Measurements from ENCODE around the gene MBD3.
A peak's percentile ranks its signal among the peaks of the same experiment; 100 is the strongest.

The MBD3 gene

GRCh38 chr19:1568320-1569019 lies 24.2 kb downstream of the MBD3 start, which contains the start of gene MEX3D:
TSS of gene MEX3D (minus strand) at chr19:1568325. CDS start at chr19:1568058, 267 bp downstream.
- Histone ChIP-seq H2AFZ (ENCODE audit: low read length, unreplicated experiment) (no peak within 1 kb of the TSS), H3K27ac (ENCODE audit: low read depth, low read length) (no peak within 1 kb of the TSS), H3K27me3 (ENCODE audit: insufficient read depth, low read length) (no peaks in the 10 kb centered on the region), H3K36me3 (ENCODE audit: insufficient read depth, low read length) (no peaks in the 10 kb centered on the region), H3K4me3 (ENCODE audit: low read depth, low read length) (peak within 1 kb of the TSS; percentile 89), H3K4me1 (ENCODE audit: control insufficient read depth, insufficient read depth, low read length, unreplicated experiment) (peaks cover 8% of the 10 kb centered on the region), H3K79me2 (ENCODE audit: control insufficient read depth, insufficient read depth, low read length, unreplicated experiment) (peaks cover 11% of the 10 kb centered on the region)

DNA sequence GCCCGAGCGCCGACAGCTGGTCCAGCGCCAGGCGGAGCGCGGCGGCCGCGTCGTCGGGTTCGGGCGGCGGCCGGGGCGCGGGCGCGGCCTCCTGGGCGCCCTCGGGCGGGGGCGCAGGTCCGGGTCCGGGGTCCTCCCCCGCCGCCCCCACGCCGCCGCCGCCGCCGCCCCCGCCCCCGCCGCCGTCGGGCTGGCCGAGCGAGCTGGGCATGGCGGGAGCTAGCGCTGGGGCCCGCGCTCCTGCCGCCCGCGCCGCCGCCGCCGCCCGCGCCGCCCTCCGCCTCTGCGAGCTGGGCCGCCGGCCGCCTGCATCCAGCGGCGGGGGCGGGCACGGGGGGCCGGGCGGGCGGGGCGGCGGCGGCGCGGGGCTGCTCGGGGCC lies 24.8 kb downstream of the MBD3 start:
- Histone ChIP-seq H3K27ac (ENCODE audit: low read depth, low read length) (no peak overlapping the region), H3K27me3 (ENCODE audit: insufficient read depth, low read length) (no peaks in the 10 kb centered on the region), H3K4me3 (ENCODE audit: low read depth, low read length) (no peak overlapping the region), H3K4me1 (ENCODE audit: control insufficient read depth, insufficient read depth, low read length, unreplicated experiment) (peaks cover 8% of the 10 kb centered on the region), H3K79me2 (ENCODE audit: control insufficient read depth, insufficient read depth, low read length, unreplicated experiment) (peaks cover 13% of the 10 kb centered on the region), H2AFZ (ENCODE audit: low read length, unreplicated experiment) (no peak overlapping the region), H3K36me3 (ENCODE audit: insufficient read depth, low read length) (no peaks in the 10 kb centered on the region)

- no peaks in the 10 kb centered on the region for H3K27me3 ChIP-seq (ENCODE audit: insufficient read depth, low read length)
- no peaks in the 10 kb centered on the region for H3K36me3 ChIP-seq (ENCODE audit: insufficient read depth, low read length)
- peak overlapping the region; percentile 43 for H2AFZ ChIP-seq (ENCODE audit: low read length, unreplicated experiment)
- H3K27ac ChIP-seq (ENCODE audit: low read depth, low read length): peak overlapping the region; percentile 37; the same call in 1 of the 2 replicates
- H3K79me2 ChIP-seq (ENCODE audit: control insufficient read depth, insufficient read depth, low read length, unreplicated experiment): peaks cover 14% of the 10 kb centered on the region
- H3K4me3 ChIP-seq (ENCODE audit: low read depth, low read length): peak overlapping the region; percentile 89
- peaks cover 8% of the 10 kb centered on the region for H3K4me1 ChIP-seq (ENCODE audit: control insufficient read depth, insufficient read depth, low read length, unreplicated experiment)
Observed at GRCh38 chr19:1567116-1567847, 25.4 kb downstream of the MBD3 start.

DNA sequence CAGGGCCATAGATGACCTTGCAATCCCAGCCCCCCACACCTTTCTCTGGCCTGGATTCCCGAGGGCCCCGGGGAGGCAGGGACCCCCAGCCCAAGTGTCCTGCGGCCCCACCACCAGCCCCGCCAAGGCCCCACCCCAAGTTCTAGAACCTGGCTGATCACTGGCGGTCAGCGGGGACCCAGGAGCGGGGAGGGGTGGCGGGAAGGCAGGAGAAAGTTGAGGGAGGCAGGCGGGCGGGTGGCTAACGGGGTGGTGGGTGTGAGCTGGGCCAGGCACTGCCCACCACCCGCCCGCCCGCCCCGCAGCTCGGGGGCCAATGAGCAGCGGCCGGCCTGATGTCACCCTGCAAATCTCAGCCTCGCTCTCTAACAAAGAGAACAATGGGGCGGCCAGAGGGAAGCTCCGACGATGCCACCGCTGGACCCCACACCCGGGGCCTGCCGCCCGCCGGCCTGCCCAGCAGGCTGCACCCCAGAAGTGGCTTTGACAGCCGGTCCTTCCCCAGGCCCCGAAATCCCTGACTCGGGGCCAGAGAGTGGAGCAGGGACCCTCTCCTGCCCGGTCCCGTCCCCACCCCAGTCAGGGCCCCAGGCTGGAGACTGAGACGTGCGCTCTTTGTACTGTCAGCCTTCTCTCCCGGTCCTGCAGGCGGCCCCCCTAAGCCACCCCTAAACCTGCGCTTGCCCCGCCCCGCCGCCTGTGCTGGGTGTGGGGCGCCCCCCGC lies 26.1 kb downstream of the MBD3 start:
- H3K27ac ChIP-seq (ENCODE audit: low read depth, low read length): peak overlapping the region; percentile 37; the same call in 1 of the 2 replicates

GRCh38 chr19:1563251-1563650 lies 29.4 kb downstream of the MBD3 start:
- Histone ChIP-seq H2AFZ (ENCODE audit: low read length, unreplicated experiment) (no peak overlapping the region), H3K4me3 (ENCODE audit: low read depth, low read length) (no peak overlapping the region), H3K79me2 (ENCODE audit: control insufficient read depth, insufficient read depth, low read length, unreplicated experiment) (peaks cover 17% of the 10 kb centered on the region), H3K27me3 (ENCODE audit: insufficient read depth, low read length) (no peaks in the 10 kb centered on the region), H3K4me1 (ENCODE audit: control insufficient read depth, insufficient read depth, low read length, unreplicated experiment) (peaks cover 5% of the 10 kb centered on the region), H3K36me3 (ENCODE audit: insufficient read depth, low read length) (no peaks in the 10 kb centered on the region), H3K27ac (ENCODE audit: low read depth, low read length) (no peak overlapping the region)

More for the DNA sequence above, 26.1 kb downstream of the MBD3 start:
- peaks cover 16% of the 10 kb centered on the region for H3K79me2 ChIP-seq (ENCODE audit: control insufficient read depth, insufficient read depth, low read length, unreplicated experiment)
- peaks cover 8% of the 10 kb centered on the region for H3K4me1 ChIP-seq (ENCODE audit: control insufficient read depth, insufficient read depth, low read length, unreplicated experiment)
- H2AFZ ChIP-seq (ENCODE audit: low read length, unreplicated experiment): peak overlapping the region; percentile 43
- peak overlapping the region; percentile 89 for H3K4me3 ChIP-seq (ENCODE audit: low read depth, low read length)
- H3K27me3 ChIP-seq (ENCODE audit: insufficient read depth, low read length): no peaks in the 10 kb centered on the region
- H3K36me3 ChIP-seq (ENCODE audit: insufficient read depth, low read length): no peaks in the 10 kb centered on the region

DNA sequence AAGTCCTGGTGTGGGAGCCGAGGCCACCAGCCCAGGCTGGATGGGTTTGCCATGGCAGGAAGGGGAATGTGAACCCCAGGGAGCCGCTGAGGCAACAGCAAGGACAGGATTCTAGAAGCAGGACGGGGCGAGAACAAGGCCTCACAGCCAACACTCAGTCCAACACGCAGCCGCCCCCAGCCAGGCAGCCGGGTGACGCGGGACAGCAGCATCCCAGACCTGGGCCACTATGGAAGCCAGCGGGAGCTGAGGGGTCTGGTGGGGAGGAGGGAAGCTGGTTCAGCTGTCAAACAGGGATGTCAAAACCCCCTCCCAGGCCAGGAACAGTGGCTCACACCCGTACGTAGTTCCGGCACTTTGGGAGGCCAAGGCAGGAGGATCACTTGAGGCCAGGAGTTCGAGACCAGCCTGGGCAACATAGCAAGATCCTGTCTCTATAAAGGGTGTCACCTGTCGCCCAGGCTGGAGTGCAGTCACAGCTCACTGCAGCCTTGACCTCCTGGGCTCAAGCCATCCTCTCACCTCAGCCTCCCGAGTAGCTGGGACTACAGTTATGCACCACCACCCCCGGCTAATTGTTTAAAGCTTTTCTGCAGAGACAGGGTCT lies 31.3 kb downstream of the MBD3 start:
- H3K36me3 ChIP-seq (ENCODE audit: insufficient read depth, low read length): no peaks in the 10 kb centered on the region
- H3K27ac ChIP-seq (ENCODE audit: low read depth, low read length): no peak overlapping the region
- peaks cover 5% of the 10 kb centered on the region for H3K4me1 ChIP-seq (ENCODE audit: control insufficient read depth, insufficient read depth, low read length, unreplicated experiment)
- no peaks in the 10 kb centered on the region for H3K27me3 ChIP-seq (ENCODE audit: insufficient read depth, low read length)
- H2AFZ ChIP-seq (ENCODE audit: low read length, unreplicated experiment): no peak overlapping the region
- H3K4me3 ChIP-seq (ENCODE audit: low read depth, low read length): no peak overlapping the region
- H3K79me2 ChIP-seq (ENCODE audit: control insufficient read depth, insufficient read depth, low read length, unreplicated experiment): peaks cover 16% of the 10 kb centered on the region

- Histone ChIP-seq H3K4me1 (ENCODE audit: control insufficient read depth, insufficient read depth, low read length, unreplicated experiment) (no peaks in the 10 kb centered on the region), H2AFZ (ENCODE audit: low read length, unreplicated experiment) (no peak overlapping the region), H3K36me3 (ENCODE audit: insufficient read depth, low read length) (no peaks in the 10 kb centered on the region), H3K27me3 (ENCODE audit: insufficient read depth, low read length) (no peaks in the 10 kb centered on the region), H3K4me3 (ENCODE audit: low read depth, low read length) (no peak overlapping the region), H3K27ac (ENCODE audit: low read depth, low read length) (no peak overlapping the region), H3K79me2 (ENCODE audit: control insufficient read depth, insufficient read depth, low read length, unreplicated experiment) (peaks cover 6% of the 10 kb centered on the region)
Observed at GRCh38 chr19:1560286-1560882, 32.3 kb downstream of the MBD3 start.

GRCh38 chr19:1558552-1558951 lies 34.1 kb downstream of the MBD3 start:
- peaks cover 6% of the 10 kb centered on the region for H3K79me2 ChIP-seq (ENCODE audit: control insufficient read depth, insufficient read depth, low read length, unreplicated experiment)
- H2AFZ ChIP-seq (ENCODE audit: low read length, unreplicated experiment): no peak overlapping the region
- no peak overlapping the region for H3K27ac ChIP-seq (ENCODE audit: low read depth, low read length)
- no peaks in the 10 kb centered on the region for H3K36me3 ChIP-seq (ENCODE audit: insufficient read depth, low read length)
- no peak overlapping the region for H3K4me3 ChIP-seq (ENCODE audit: low read depth, low read length)
- H3K4me1 ChIP-seq (ENCODE audit: control insufficient read depth, insufficient read depth, low read length, unreplicated experiment): no peaks in the 10 kb centered on the region
- H3K27me3 ChIP-seq (ENCODE audit: insufficient read depth, low read length): no peaks in the 10 kb centered on the region

DNA sequence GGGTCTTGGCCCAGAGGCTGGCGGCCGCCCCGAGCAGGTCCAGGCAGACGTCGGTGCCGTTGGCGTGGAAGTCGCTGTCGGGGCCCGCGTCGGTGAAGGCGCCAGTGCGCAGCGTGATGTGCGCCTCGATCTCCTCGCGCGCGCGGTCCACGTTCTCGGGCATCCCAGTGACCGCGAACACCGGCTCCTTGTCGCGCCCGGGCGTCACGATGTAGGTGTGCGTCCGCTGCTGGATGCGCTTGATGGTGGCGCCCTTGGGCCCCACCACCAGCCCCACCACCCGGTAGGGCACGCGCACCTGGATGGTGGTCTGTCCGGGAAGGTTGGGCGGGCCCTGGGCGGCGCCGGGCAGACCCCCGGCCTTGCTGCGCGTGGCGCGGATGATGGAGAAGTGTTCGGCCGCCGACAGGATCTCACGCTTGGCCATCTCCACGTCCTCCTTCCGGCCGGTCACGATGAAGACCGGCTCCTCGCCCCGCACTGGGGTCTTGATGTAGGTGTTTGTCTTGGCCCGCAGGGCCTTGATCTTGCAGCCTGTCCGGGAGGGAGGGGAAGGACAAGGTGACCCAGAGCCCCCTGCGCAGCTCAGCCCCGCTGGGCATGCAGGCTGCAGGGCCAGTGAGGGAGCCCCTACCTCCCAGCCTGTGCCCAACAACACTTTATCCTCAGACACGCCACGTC lies 36.1 kb downstream of the MBD3 start:
- no peaks in the 10 kb centered on the region for H3K27me3 ChIP-seq (ENCODE audit: insufficient read depth, low read length)
- no peaks in the 10 kb centered on the region for H3K4me1 ChIP-seq (ENCODE audit: control insufficient read depth, insufficient read depth, low read length, unreplicated experiment)
- H3K4me3 ChIP-seq (ENCODE audit: low read depth, low read length): no peak overlapping the region
- H3K79me2 ChIP-seq (ENCODE audit: control insufficient read depth, insufficient read depth, low read length, unreplicated experiment): peaks cover under 1% of the 10 kb centered on the region
- no peak overlapping the region for H2AFZ ChIP-seq (ENCODE audit: low read length, unreplicated experiment)
- no peaks in the 10 kb centered on the region for H3K36me3 ChIP-seq (ENCODE audit: insufficient read depth, low read length)
- H3K27ac ChIP-seq (ENCODE audit: low read depth, low read length): no peak overlapping the region
